Fibroblast of lung (primary cell): ENCODE results near the gene ZNF185. TPM values are rescaled to one million over a fixed set of nuclear protein-coding genes. Genes with fewer than 3 reads are reported as not detected.

Experiments
- DNase-seq, 2 donors: peaks; one replicate each; pipeline versions ENCODE4 v3.0.0 to v3.0.0-alpha.2; 2010; ENCODE audit warnings: low read depth in 2 of 2
- H2AFZ ChIP-seq: 2 replicates; pipeline ENCODE4 v1.5.1; 2012; ENCODE audit warnings: low read length, control low read depth, inconsistent platforms
- H3K27ac ChIP-seq: 2 replicates; pipeline ENCODE4 v1.5.1; 2011; ENCODE audit warnings: low read length, control low read depth; ENCODE audit not compliant: insufficient read depth
- H3K27me3 ChIP-seq: 2 replicates; pipeline ENCODE4 v1.5.1; 2011; ENCODE audit warnings: mild to moderate bottlenecking, low read length; ENCODE audit not compliant: control insufficient read depth, insufficient read depth
- H3K36me3 ChIP-seq: 2 replicates; pipeline ENCODE4 v1.5.1; 2011; ENCODE audit warnings: low read length; ENCODE audit not compliant: control insufficient read depth, insufficient read depth
- H3K4me1 ChIP-seq: 2 replicates; pipeline ENCODE4 v1.5.1; 2011; ENCODE audit warnings: low read length; ENCODE audit not compliant: control insufficient read depth, insufficient read depth; ENCODE audit errors: extremely low read depth
- H3K4me2 ChIP-seq: 2 replicates; pipeline ENCODE4 v1.5.1; 2011; ENCODE audit warnings: low read length, control low read depth; ENCODE audit not compliant: insufficient read depth; ENCODE audit errors: extremely low read depth
- H3K4me3 ChIP-seq, 4 experiments: fragments of 200-600 bp in 1 of 4; sonication (generic) in 1 of 4; replicated peaks in 1 of 4; 2 replicates each; pipeline ENCODE4 v1.5.1; 2011 to 2016; ENCODE audit warnings: low read length in 4 of 4, low read depth in 3 of 4, mild to moderate bottlenecking in 3 of 4, control low read depth in 2 of 4, inconsistent platforms in 1 of 4, mixed read lengths in 1 of 4; ENCODE audit not compliant: insufficient read depth in 1 of 4; ENCODE audit errors: control extremely low read depth in 1 of 4
- H3K79me2 ChIP-seq: 2 replicates; pipeline ENCODE4 v1.5.1; 2012; ENCODE audit warnings: mild to moderate bottlenecking, low read length, inconsistent platforms; ENCODE audit not compliant: control insufficient read depth, insufficient read depth
- H3K9ac ChIP-seq: 2 replicates; pipeline ENCODE4 v1.5.1; 2011; ENCODE audit warnings: mild to moderate bottlenecking, low read length, control low read depth; ENCODE audit not compliant: insufficient read depth
- H3K9me3 ChIP-seq: 2 replicates; pipeline ENCODE4 v1.5.1; 2012; ENCODE audit warnings: low read depth, low read length; ENCODE audit not compliant: control insufficient read depth, insufficient read depth
- H4K20me1 ChIP-seq: 2 replicates; pipeline ENCODE4 v1.5.1; 2011; ENCODE audit warnings: low read length; ENCODE audit not compliant: control insufficient read depth, insufficient read depth; ENCODE audit errors: extremely low read depth
- CTCF ChIP-seq, 2 donors: IDR thresholded peaks in 1 of 2; conservative IDR thresholded peaks in 1 of 2; 1 replicate in 1 of 2; 2 replicates in 1 of 2; pipeline ENCODE4 v1.5.1; 2011 to 2012; ENCODE audit warnings: low read length in 2 of 2, control low read depth in 1 of 2, inconsistent platforms in 1 of 2, low read depth in 1 of 2, mild to moderate bottlenecking in 1 of 2
- EZH2 ChIP-seq: IDR thresholded peaks from 2 replicates; pipeline ENCODE4 v1.5.1; 2012; ENCODE audit warnings: low read length, control low read depth, mild to moderate bottlenecking; ENCODE audit errors: missing control alignments
- polyA plus RNA-seq, 2 donors: library from polyadenylated mRNA; depleted of rRNA in 1 of 2; stranded (reverse) in 1 of 2; unstranded in 1 of 2; fragments of >200 nt; gene quantifications; 2 replicates each; pipeline ENCODE4 v1.2.1, GENCODE V29; 2011 to 2012; ENCODE audit warnings: missing spikeins in 1 of 2
- total RNA-seq: library from RNA; depleted of rRNA; stranded (reverse); fragments of >200 nt; gene quantifications from 2 replicates; pipeline ENCODE4 v1.2.1, GENCODE V29; 2014

ZNF185 gene
- total and polyA plus RNA-seq, 2 donors (not counting 1 experiment from before 2014, with no cell fraction given) = 0.66 to 4.2 TPM

DNA sequence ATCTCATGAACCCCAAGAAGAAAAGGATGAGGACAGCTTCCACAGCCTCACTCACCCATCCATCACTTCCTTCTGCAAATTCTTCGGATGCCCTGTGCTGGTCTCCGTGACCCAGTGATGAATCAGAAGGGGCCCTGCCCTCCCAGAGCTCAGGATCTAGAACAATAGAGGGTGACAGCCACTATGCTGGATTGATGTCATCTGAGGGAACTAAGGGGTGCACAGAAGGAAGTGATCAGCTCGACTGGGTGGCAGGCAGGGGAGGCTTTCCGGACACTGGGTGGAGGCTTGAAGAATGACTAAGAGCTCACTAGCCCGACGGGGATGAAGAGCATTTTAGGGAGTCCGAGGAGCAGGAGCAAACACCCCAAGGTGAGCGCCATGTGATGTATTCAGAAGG lies 1.4 kb upstream of the ZNF185 start:
- Histone ChIP-seq H3K4me2 (no peak overlapping the region), H3K79me2 (no peaks in the 10 kb centered on the region), H2AFZ (no peak overlapping the region), H3K4me1 (peaks cover 2% of the 10 kb centered on the region), H3K27ac (no peak overlapping the region), H3K36me3 (no peaks in the 10 kb centered on the region), H3K27me3 (peaks cover 1% of the 10 kb centered on the region), H3K4me3 (no peak overlapping the region), H3K9me3 (no peaks in the 10 kb centered on the region), H3K9ac (no peak overlapping the region), H4K20me1 (no peaks in the 10 kb centered on the region)
- peak in 1 of 2 donors; percentile 23 for DNase-seq
- TF ChIP-seq CTCF (conservative IDR thresholded peaks at IDR 0.05 in 1 of 2, IDR thresholded peaks at IDR 0.05 in 1 of 2; ENCODE audit: low read depth in 1 of 2, low read length in 2 of 2) = no peak
- TF ChIP-seq EZH2 = no peak

DNA sequence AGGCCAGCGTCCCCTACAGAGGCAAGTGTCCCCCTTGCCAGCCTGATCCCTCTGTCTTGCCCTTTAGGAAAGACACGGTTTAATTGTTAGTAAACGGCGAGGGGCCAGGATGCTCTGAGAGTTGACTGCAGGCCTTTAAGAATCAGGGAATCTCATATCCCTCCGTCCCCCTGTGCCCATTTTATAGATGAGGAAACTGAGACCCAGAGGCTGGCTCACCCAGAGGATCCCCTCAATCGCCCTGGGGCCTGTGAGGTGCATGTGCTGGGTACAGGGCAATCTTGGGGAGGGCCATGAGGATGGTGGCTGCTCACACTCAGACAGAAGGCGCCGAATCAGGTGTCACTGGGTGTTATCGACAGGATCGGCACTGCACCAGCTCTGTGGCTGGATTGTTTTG lies 575 bp downstream of the ZNF185 start:
- H3K9ac ChIP-seq = no peak overlapping the region

GRCh38 chrX:152899111-152899873 lies 1.4 kb downstream of the ZNF185 start:
- Histone ChIP-seq H3K27me3 (no peaks in the 10 kb centered on the region), H3K4me3 (no peak overlapping the region), H3K36me3 (no peaks in the 10 kb centered on the region), H3K4me2 (no peak overlapping the region), H2AFZ (no peak overlapping the region), H3K4me1 (peaks cover 3% of the 10 kb centered on the region), H4K20me1 (no peaks in the 10 kb centered on the region), H3K79me2 (no peaks in the 10 kb centered on the region), H3K9me3 (no peaks in the 10 kb centered on the region), H3K9ac (no peak overlapping the region), H3K27ac (no peak overlapping the region)
- no peak for TF ChIP-seq EZH2
- no peak for TF ChIP-seq CTCF (conservative IDR thresholded peaks at IDR 0.05 in 1 of 2, IDR thresholded peaks at IDR 0.05 in 1 of 2; ENCODE audit: low read depth in 1 of 2, low read length in 2 of 2)
- no peak for DNase-seq

More for the DNA sequence above, 575 bp downstream of the ZNF185 start:
- Histone ChIP-seq H3K9me3 (no peaks in the 10 kb centered on the region), H3K4me1 (peaks cover 2% of the 10 kb centered on the region), H3K36me3 (no peaks in the 10 kb centered on the region), H2AFZ (no peak overlapping the region), H3K4me3 (no peak overlapping the region), H3K4me2 (no peak overlapping the region), H3K27ac (no peak overlapping the region), H4K20me1 (no peaks in the 10 kb centered on the region), H3K27me3 (no peaks in the 10 kb centered on the region), H3K79me2 (no peaks in the 10 kb centered on the region)
- TF ChIP-seq CTCF (conservative IDR thresholded peaks at IDR 0.05 in 1 of 2, IDR thresholded peaks at IDR 0.05 in 1 of 2; ENCODE audit: low read depth in 1 of 2, low read length in 2 of 2) (no peak), EZH2 (no peak)
- no peak for DNase-seq
